ENCODE data around the gene CHRM4. TPM values are rescaled to one million over a fixed set of nuclear protein-coding genes. Genes with fewer than 3 reads are reported as not detected.

Gene CHRM4
- total RNA-seq, 4 donors from 2014 or later: not detected

DNA sequence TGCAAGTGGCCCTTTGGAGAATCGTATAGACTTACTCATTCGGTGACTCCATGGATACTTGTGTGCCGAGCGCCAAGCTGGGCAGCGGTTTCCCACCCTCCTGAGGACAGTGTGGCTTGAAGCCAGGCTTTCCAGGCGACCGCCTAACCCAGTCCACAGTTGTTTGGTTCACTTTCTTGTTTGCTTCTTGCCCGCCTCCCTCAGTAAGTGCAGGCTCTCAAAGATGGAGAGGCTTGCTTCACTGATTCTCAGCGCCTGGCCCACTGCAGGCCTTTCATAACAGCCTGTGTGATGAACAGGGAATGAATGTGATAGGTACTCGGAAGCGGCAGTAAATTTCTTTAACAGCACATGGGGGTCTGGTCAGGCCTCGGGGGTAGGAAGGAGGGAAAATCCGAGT, 21.3 kb downstream of the CHRM4 start:
- H3K36me3 ChIP-seq: peaks cover 9 to 86% (median 25%) of the 10 kb centered on the region in 3 donors
- TF ChIP-seq, protein P1, sequence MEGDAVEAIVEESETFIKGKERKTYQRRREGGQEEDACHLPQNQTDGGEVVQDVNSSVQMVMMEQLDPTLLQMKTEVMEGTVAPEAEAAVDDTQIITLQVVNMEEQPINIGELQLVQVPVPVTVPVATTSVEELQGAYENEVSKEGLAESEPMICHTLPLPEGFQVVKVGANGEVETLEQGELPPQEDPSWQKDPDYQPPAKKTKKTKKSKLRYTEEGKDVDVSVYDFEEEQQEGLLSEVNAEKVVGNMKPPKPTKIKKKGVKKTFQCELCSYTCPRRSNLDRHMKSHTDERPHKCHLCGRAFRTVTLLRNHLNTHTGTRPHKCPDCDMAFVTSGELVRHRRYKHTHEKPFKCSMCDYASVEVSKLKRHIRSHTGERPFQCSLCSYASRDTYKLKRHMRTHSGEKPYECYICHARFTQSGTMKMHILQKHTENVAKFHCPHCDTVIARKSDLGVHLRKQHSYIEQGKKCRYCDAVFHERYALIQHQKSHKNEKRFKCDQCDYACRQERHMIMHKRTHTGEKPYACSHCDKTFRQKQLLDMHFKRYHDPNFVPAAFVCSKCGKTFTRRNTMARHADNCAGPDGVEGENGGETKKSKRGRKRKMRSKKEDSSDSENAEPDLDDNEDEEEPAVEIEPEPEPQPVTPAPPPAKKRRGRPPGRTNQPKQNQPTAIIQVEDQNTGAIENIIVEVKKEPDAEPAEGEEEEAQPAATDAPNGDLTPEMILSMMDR (IDR thresholded peaks at IDR 0.05): no peak
- intact Hi-C loops (cut with DNase I): no loop called here
- WGBS, 2 donors: 87 to 90% methylated on average over 11 to 13 of the region's 13 CpGs
- no peak for DNase-seq
- H3K4me1 ChIP-seq: peaks cover 0 to 26% (median 5%) of the 10 kb centered on the region in 3 donors
- no peak overlapping the region for H3K4me3 ChIP-seq
- H3K27ac ChIP-seq: no peak overlapping the region
- H3K9me3 ChIP-seq: no peaks in the 10 kb centered on the region
- no peaks in the 10 kb centered on the region for H3K27me3 ChIP-seq

DNA sequence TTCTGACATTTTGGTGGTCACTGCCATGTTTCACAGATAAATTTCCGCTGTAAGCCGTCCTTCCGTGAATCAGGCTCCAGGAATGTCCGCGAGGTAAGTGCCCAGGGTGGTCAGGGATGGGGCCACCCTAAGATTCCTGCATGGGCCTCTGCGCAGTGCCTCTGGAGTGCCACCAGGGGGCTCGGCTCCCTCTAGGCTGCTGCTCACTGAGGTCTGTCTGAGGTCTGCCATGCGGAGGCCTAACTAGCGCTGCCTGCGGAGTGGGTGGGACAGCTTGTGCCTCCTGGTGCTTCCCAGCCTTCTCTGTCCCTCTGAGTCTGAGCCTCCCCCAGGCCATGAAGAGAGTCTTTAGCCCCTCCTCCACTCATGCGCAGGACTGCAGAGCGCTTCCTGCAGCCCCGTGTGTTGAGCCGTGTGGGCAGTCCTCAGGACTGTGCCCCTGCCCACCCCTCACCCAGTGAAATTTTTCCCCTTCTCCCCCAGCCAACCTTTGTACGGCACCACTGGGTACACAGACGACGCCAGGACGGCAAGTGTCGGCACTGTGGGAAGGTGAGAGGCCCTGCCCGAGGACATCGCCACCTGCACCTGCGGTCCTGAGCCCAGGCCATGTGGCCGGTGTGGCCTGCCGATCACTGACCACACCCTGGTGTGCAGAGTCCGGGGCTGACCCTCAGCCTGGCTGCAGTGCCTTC, 22.0 kb downstream of the CHRM4 start:
- Histone ChIP-seq H3K36me3 (peaks cover 3 to 80% (median 18%) of the 10 kb centered on the region in 3 donors), H3K27me3 (no peaks in the 10 kb centered on the region), H3K4me3 (no peak overlapping the region), H3K9me3 (no peaks in the 10 kb centered on the region), H3K4me1 (peaks cover 0 to 26% (median 5%) of the 10 kb centered on the region in 3 donors), H3K27ac (no peak overlapping the region)
- TF ChIP-seq, protein P1 (IDR thresholded peaks at IDR 0.05): peak; percentile 58 to 82 (median 74)
- no peak for TF ChIP-seq POLR2A (IDR thresholded peaks at IDR 0.05)
- DNase-seq: no peak
- intact Hi-C loops (cut with DNase I): no loop called here
- 67% methylated on average over 3 to 19 of the region's 25 CpGs for WGBS, 2 donors

DNA sequence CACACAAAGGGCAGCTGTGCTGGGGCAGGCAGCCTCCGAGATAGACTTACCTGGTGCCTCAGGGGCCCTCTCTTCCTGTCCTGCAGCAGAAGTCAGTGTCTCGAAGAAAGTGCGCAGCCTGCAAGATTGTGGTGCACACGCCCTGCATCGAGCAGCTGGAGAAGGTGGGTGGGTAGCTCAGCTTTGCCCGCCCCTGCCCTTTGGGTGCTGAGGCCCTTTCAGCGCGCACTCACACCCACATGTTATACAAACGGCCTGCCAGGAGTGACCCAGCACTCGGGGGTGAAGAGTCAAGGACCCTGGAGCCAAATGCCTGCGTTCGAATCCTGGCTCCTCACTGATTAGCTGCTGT, 23.7 kb downstream of the CHRM4 start:
- TF ChIP-seq, protein P1 (IDR thresholded peaks at IDR 0.05): peak in 1 of 6 experiments; percentile 24
- TF ChIP-seq POLR2A (IDR thresholded peaks at IDR 0.05): no peak
- Histone ChIP-seq H3K9me3 (no peaks in the 10 kb centered on the region), H3K27me3 (no peaks in the 10 kb centered on the region), H3K36me3 (peaks cover 0 to 70% (median 10%) of the 10 kb centered on the region in 3 donors), H3K4me1 (peaks cover 12 to 40% (median 17%) of the 10 kb centered on the region in 3 donors), H3K27ac (peak overlapping the region in 1 of 4 donors; percentile 38), H3K4me3 (no peak overlapping the region)
- no peak for DNase-seq
- WGBS, 2 donors: 80% methylated on average over 4 of the region's 12 CpGs; no CpG with 5 or more reads in 1 of the 2 donors
- intact Hi-C loops (cut with DNase I): no loop called here

DNA sequence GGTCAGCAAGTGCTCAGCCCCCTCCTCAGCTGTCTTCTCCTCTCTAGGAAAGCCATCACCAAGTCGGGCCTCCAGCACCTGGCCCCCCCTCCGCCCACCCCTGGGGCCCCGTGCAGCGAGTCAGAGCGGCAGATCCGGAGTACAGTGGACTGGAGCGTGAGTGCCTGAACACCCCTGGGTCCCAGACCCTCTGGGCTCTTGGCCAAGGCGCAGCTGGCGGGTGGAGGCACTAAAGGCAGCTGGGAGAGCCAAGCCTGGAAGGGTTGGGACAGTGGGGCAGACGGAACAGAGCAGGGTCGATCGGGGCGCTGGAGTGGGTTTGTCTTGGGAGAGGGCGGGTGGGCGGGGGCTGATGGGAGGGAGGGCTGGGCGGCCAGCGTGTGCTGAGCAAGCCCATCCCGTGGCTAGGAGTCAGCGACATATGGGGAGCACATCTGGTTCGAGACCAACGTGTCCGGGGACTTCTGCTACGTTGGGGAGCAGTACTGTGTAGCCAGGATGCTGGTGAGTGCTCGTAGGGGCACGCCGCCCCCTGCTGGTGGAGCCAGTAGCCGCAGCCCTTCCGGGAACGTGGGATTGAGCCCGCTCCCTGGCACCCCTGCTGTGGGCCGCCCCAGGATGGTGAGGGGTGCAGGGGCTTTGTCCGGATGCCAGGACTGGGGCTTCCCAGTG, 24.2 kb downstream of the CHRM4 start:
- Histone ChIP-seq H3K27me3 (no peaks in the 10 kb centered on the region), H3K9me3 (no peaks in the 10 kb centered on the region), H3K36me3 (peaks cover 0 to 69% (median 9%) of the 10 kb centered on the region in 3 donors), H3K27ac (peak overlapping the region in 2 of 4 donors; percentile 13 to 38), H3K4me3 (no peak overlapping the region), H3K4me1 (peaks cover 17 to 45% (median 22%) of the 10 kb centered on the region in 3 donors)
- no peak for DNase-seq
- 0 to 24% methylated on average over 5 to 7 of the region's 32 CpGs for whole genome bisulfite sequencing, 2 donors
- no peak for TF ChIP-seq POLR2A (IDR thresholded peaks at IDR 0.05)
- TF ChIP-seq, protein P1 (IDR thresholded peaks at IDR 0.05): peak; percentile 82 to 93 (median 86)
- intact Hi-C loops (cut with DNase I): no loop called here

DNA sequence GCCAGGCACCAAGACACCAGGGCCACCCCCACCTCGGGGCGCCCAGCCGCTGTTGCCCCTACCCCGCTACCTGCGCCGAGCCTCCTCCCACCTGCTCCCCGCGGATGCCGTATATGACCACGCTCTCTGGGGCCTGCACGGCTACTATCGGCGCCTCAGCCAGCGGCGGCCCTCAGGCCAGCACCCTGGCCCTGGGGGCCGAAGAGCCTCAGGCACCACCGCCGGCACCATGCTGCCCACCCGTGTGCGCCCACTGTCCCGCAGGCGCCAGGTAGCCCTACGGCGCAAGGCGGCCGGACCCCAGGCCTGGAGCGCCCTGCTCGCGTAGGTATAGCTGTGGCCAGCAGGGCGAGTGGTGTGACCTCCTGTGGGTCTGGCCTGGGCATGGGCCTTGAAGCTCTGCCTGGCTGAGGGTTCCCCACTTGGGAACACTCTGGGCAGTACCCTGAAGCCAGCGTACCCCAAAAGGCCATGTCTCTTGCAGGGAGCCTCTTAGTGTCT, 24.9 kb downstream of the CHRM4 start:
- peak overlapping the region in 1 of 4 donors; percentile 13 for H3K27ac ChIP-seq
- 60 to 96% methylated on average over 1 to 19 of the region's 31 CpGs for WGBS, 2 donors
- peaks cover 0 to 62% (median 4%) of the 10 kb centered on the region in 3 donors for H3K36me3 ChIP-seq
- DNase-seq: no peak
- intact Hi-C loops (cut with DNase I): no loop called here
- no peaks in the 10 kb centered on the region for H3K9me3 ChIP-seq
- no peak for TF ChIP-seq POLR2A (IDR thresholded peaks at IDR 0.05)
- TF ChIP-seq, protein P1 (IDR thresholded peaks at IDR 0.05): no peak
- peaks cover 23 to 52% (median 28%) of the 10 kb centered on the region in 3 donors for H3K4me1 ChIP-seq
- H3K27me3 ChIP-seq: no peaks in the 10 kb centered on the region
- H3K4me3 ChIP-seq: no peak overlapping the region
